Urothelium cell line (cell line): ENCODE measurements around the gene CAPSL.
"Not testable (repeated sequence)": the region's sequence is repeated elsewhere in the genome, so short reads cannot be mapped to it uniquely, and the experiment has no call there.

Experiments used
- DNase-seq: peaks from one replicate; pipeline ENCODE4 v3.0.0; 2011; ENCODE audit warnings: low spot score, mixed read lengths
- FAIRE-seq: peaks from 2 replicates; lab custom pipeline; 2011; peaks lifted over from hg19 to GRCh38; lab: Jason Lieb, UNC

CAPSL gene

GRCh38 chr5:35938568-35939227 is at the start of gene CAPSL:
Gene CAPSL, minus strand, starts transcription at chr5:35938622. Its CDS starts 17,502 bp downstream, at chr5:35921120.
- FAIRE-seq = no peak
- DNase-seq = peak; percentile 31

- FAIRE-seq = no peak
- no peak for DNase-seq
These were observed 49.4 kb upstream of the CAPSL start for GRCh38 chr5:35987776-35988175.

GRCh38 chr5:35979715-35980114 is 41.3 kb upstream of the CAPSL start:
- FAIRE-seq (no peak), DNase-seq (no peak)

- FAIRE-seq = not testable (repeated sequence)
These were observed 38.4 kb upstream of the CAPSL start for GRCh38 chr5:35976859-35977258.

GRCh38 chr5:35974570-35974969 is 36.1 kb upstream of the CAPSL start:
- no peak for FAIRE-seq

More at GRCh38 chr5:35976859-35977258, 38.4 kb upstream of the CAPSL start:
- DNase-seq = not testable (repeated sequence)

GRCh38 chr5:35971878-35972210 is 33.4 kb upstream of the CAPSL start:
- DNase-seq (no peak), FAIRE-seq (no peak)

More at GRCh38 chr5:35974570-35974969, 36.1 kb upstream of the CAPSL start:
- DNase-seq = no peak

GRCh38 chr5:35971186-35971877 is 32.9 kb upstream of the CAPSL start:
- DNase-seq (peak; percentile 32), FAIRE-seq (peak; percentile 80)

GRCh38 chr5:35963381-35963843 is 25.0 kb upstream of the CAPSL start:
- no peak for FAIRE-seq
- DNase-seq = no peak

GRCh38 chr5:35960328-35960727 is 21.9 kb upstream of the CAPSL start:
- FAIRE-seq (no peak), DNase-seq (no peak)

- FAIRE-seq = peak; percentile 9
- peak; percentile 57 for DNase-seq
These were observed 18.0 kb upstream of the CAPSL start for GRCh38 chr5:35956429-35956828.

- FAIRE-seq (peak; percentile 85), DNase-seq (no peak)
These were observed 15.8 kb upstream of the CAPSL start for GRCh38 chr5:35954175-35954574.

GRCh38 chr5:35947085-35947484 is 8.7 kb upstream of the CAPSL start:
- DNase-seq (no peak), FAIRE-seq (no peak)

- FAIRE-seq = no peak
- DNase-seq = no peak
These were observed 1.2 kb upstream of the CAPSL start for GRCh38 chr5:35939639-35940038.

GRCh38 chr5:35926389-35927051 is 11.9 kb downstream of the CAPSL start:
- FAIRE-seq (peak; percentile 83), DNase-seq (peak; percentile 76)

GRCh38 chr5:35924950-35925722 is 13.3 kb downstream of the CAPSL start:
- DNase-seq = peak; percentile 88
- peak; percentile 82 for FAIRE-seq

GRCh38 chr5:35924122-35924949 is 14.1 kb downstream of the CAPSL start:
- DNase-seq (peak; percentile 36), FAIRE-seq (no peak)

- FAIRE-seq (no peak), DNase-seq (no peak)
These were observed 16.0 kb downstream of the CAPSL start for GRCh38 chr5:35922468-35922867.

GRCh38 chr5:35921930-35922329 is 16.5 kb downstream of the CAPSL start:
- FAIRE-seq (no peak), DNase-seq (no peak)

- FAIRE-seq (no peak), DNase-seq (no peak)
These were observed 17.5 kb downstream of the CAPSL start for GRCh38 chr5:35920890-35921289.

- FAIRE-seq = no peak
- DNase-seq = peak; percentile 75
These were observed 19.2 kb downstream of the CAPSL start for GRCh38 chr5:35919191-35919590.
